A673 (cell line): ENCODE results near the gene ATF4. TPM values are rescaled to one million over a fixed set of nuclear protein-coding genes. Genes with fewer than 3 reads are reported as not detected.

Source experiments
- BruUV-seq: library from RNA; stranded (reverse); fragments of 400-500 nt; replicated peaks from 2 replicates; lab custom pipeline; 2021; lab: Mats Ljungman, UMichigan
- CTCF ChIA-PET: fragments of 300-600 bp; sonication (Branson Sonifier 250); formaldehyde crosslinking; loops from one replicate; lab custom pipeline; 2022; ENCODE audit warnings: antibody characterized with exemption; lab: Charles Lee
- POLR2A ChIA-PET: fragments of 300-600 bp; sonication (Branson Sonifier 250); formaldehyde crosslinking; loops from one replicate; lab custom pipeline; 2022; ENCODE audit warnings: antibody characterized with exemption; ENCODE audit not compliant: low non-redundant PET; lab: Charles Lee
- DNase-seq: peaks from one replicate; pipeline ENCODE4 v3.0.0-alpha.2; 2015; ENCODE audit warnings: low spot score
- H3K27ac ChIP-seq: fragments of 200-600 bp; sonication (generic); 2 replicates; pipeline ENCODE4 v1.5.1; 2016; ENCODE audit warnings: mixed run types, low read depth, mild to moderate bottlenecking, mixed read lengths, antibody characterized with exemption, low read length; ENCODE audit not compliant: poor library complexity, severe bottlenecking
- H3K27me3 ChIP-seq: fragments of 200-600 bp; sonication (generic); replicated peaks from 2 replicates; pipeline ENCODE4 v1.6.1; 2017; ENCODE audit warnings: mixed run types, low read depth, mild to moderate bottlenecking, mixed read lengths, antibody characterized with exemption, low read length; ENCODE audit not compliant: insufficient read depth, poor library complexity
- H3K36me3 ChIP-seq: fragments of 200-600 bp; sonication (generic); 2 replicates; pipeline ENCODE4 v1.6.1; 2016; ENCODE audit warnings: mixed run types, mild to moderate bottlenecking, mixed read lengths, antibody characterized with exemption, low read length; ENCODE audit not compliant: insufficient read depth, poor library complexity, severe bottlenecking
- H3K4me1 ChIP-seq: fragments of 200-600 bp; sonication (generic); 2 replicates; pipeline ENCODE4 v1.6.1; 2017; ENCODE audit warnings: mixed run types, mild to moderate bottlenecking, mixed read lengths, antibody characterized with exemption, low read length; ENCODE audit not compliant: insufficient read depth, poor library complexity, severe bottlenecking
- H3K4me3 ChIP-seq: fragments of 200-600 bp; sonication (generic); 2 replicates; pipeline ENCODE4 v1.5.1; 2016; ENCODE audit warnings: low read depth, mixed run types, mild to moderate bottlenecking, mixed read lengths, low read length; ENCODE audit not compliant: poor library complexity, severe bottlenecking
- H3K9me3 ChIP-seq: fragments of 200-600 bp; sonication (generic); 2 replicates; pipeline ENCODE4 v1.6.1; 2016; ENCODE audit warnings: mixed run types, low read depth, mild to moderate bottlenecking, mixed read lengths, antibody characterized with exemption, low read length; ENCODE audit not compliant: poor library complexity, severe bottlenecking
- CTCF ChIP-seq: fragments of 300-800, 200-600 bp; sonication (generic); conservative IDR thresholded peaks from 2 replicates; pipeline ENCODE4 v1.5.1; 2017; ENCODE audit warnings: low read depth, mild to moderate bottlenecking, antibody characterized with exemption, low read length, moderate library complexity, mixed read lengths
- EZH2 ChIP-seq: fragments of 200-600 bp; sonication (generic); IDR thresholded peaks from 2 replicates; pipeline ENCODE4 v1.6.1; 2017; ENCODE audit warnings: borderline replicate concordance, low read depth, mild to moderate bottlenecking, mixed read lengths, antibody characterized with exemption, low read length; ENCODE audit not compliant: poor library complexity, severe bottlenecking
- intact Hi-C: fragments of 100-400 bp; cut with micrococcal nuclease; formaldehyde crosslinking; loops from one replicate; pipeline ENCODE4 v1.10.0; 2022; ENCODE audit not compliant: unreplicated experiment
- total RNA-seq: library from RNA; stranded (reverse); gene quantifications from 2 replicates; pipeline ENCODE4 v1.2.3, GENCODE V29; 2021

The ATF4 gene
- total RNA-seq, 1 experiment from 2014 or later = 476 TPM

DNA sequence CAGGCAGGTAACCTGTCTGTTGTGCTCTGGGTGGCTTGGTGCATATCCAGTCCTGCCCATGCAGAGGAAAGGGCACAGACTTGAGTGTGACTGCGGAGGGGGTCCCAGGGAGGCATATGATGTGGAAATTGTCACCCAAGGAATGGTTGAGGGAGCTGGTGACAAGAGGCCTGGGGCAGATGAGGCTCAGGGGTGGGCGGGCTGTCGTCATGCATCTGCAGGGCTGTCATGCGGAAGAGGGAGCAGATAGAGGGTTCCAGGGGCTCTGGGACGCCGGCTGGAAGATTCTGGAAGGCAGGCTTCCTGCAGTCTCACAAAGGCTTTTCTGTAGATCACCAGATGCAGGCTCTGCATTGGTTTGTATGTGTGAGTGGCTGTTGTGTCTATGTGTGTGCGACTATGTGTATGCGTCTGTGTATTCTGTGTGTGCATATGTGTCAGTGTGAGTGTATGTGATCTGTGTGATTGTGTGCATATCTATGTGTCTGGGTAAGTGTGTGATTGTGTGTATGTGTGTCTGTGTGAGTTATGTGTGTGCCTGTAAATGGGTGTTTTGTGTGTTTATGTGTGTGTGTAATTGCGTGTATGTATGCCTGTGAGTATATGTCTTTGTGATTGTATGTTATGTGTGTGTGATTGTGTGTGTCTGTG, 42.6 kb downstream of the ATF4 start:
- Histone ChIP-seq H3K27me3 (peaks cover 14% of the 10 kb centered on the region), H3K4me3 (no peak overlapping the region), H3K36me3 (no peaks in the 10 kb centered on the region), H3K4me1 (no peaks in the 10 kb centered on the region), H3K9me3 (no peaks in the 10 kb centered on the region), H3K27ac (no peak overlapping the region)
- no peak for DNase-seq
- TF ChIP-seq CTCF (no peak), EZH2 (no peak)
- ChIA-PET POLR2A (no interaction called here), CTCF (interaction anchor here (1.0 kb wide), 1 partner anchor 462 kb away, joined by 3 read pairs; no protein-coding TSS in a partner anchor)
- BruUV-seq = no TSS peak
- intact Hi-C loops = no loop called here

- ChIA-PET CTCF (no interaction called here), POLR2A (no interaction called here)
- intact Hi-C loops = no loop called here
- H3K9me3 ChIP-seq = no peaks in the 10 kb centered on the region
- H3K36me3 ChIP-seq = no peaks in the 10 kb centered on the region
- no peak for TF ChIP-seq EZH2
- TF ChIP-seq CTCF = no peak
- no peaks in the 10 kb centered on the region for H3K4me1 ChIP-seq
- no peak overlapping the region for H3K27ac ChIP-seq
- no peak overlapping the region for H3K4me3 ChIP-seq
- no TSS peak for BruUV-seq
- H3K27me3 ChIP-seq = peaks cover 5% of the 10 kb centered on the region
- DNase-seq = no peak
Observed at GRCh38 chr22:39563571-39564428, 43.4 kb downstream of the ATF4 start.

- Histone ChIP-seq H3K36me3 (no peaks in the 10 kb centered on the region), H3K4me3 (no peak overlapping the region), H3K4me1 (peaks cover 2% of the 10 kb centered on the region), H3K27ac (no peak overlapping the region), H3K9me3 (no peaks in the 10 kb centered on the region), H3K27me3 (no peaks in the 10 kb centered on the region)
- DNase-seq = no peak
- no TSS peak for BruUV-seq
- TF ChIP-seq EZH2 (no peak), CTCF (no peak)
- intact Hi-C loops = no loop called here
- POLR2A ChIA-PET = no interaction called here
- CTCF ChIA-PET = no interaction called here
Observed at GRCh38 chr22:39565414-39565944, 45.1 kb downstream of the ATF4 start.
